GM12892 (cell line): ENCODE data around the gene ACOX2.

ENCODE experiments used
- POLR2A ChIP-seq: IDR thresholded peaks from 2 replicates; pipeline ENCODE4 v1.6.1; 2011; ENCODE audit warnings: low read depth, low read length, control low read depth
- POLR2AphosphoS5 ChIP-seq: IDR thresholded peaks from 2 replicates; pipeline ENCODE4 v1.6.1; 2011; ENCODE audit warnings: low read depth, low read length, control low read depth
- TAF1 ChIP-seq: IDR thresholded peaks from 2 replicates; pipeline ENCODE4 v1.6.1; 2011; ENCODE audit warnings: low read depth, mild to moderate bottlenecking, control low read depth, low read length, borderline replicate concordance

GRCh38 chr3:58575971-58576652 lies 39.1 kb upstream of the ACOX2 start:
- TF ChIP-seq POLR2AphosphoS5 (no peak), POLR2A (no peak), TAF1 (no peak)
